ENCODE data around the gene AQR. TPM values are rescaled to one million over a fixed set of nuclear protein-coding genes. Genes with fewer than 3 reads are reported as not detected.
A peak's percentile ranks its signal among the peaks of the same experiment; 100 is the strongest.
"Not testable (repeated sequence)": the region's sequence is repeated elsewhere in the genome, so short reads cannot be mapped to it uniquely, and the experiment has no call there.

AQR gene
- total and polyA plus RNA-seq, 4 experiments from 2014 or later, result 12.9 to 47.6 (median 29.4) TPM

DNA sequence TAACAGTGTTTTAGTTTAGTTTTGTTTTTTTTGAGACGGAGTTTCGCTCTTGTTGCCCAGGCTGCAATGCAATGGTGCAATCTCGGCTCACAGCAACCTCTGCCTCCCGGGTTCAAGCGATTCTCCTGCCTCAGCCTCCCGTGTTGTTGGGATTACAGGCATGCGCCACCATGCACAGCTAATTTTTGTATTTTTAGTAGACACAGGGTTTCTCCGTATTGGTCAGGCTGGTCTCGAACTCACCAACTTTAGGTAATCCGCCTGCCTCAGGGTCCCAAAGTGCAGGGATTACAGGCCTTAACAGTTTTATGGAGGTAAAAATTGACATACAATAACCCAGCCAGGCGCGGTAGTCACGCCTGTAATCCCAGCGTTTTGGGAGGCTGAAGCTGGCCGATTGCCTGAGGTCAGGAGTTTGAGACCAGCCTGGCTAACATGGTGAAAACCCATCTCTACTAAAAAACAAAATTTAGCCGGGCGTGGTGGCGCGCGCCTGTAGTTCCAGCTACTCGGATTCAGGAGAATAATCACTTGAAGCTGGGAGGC lies 629 bp upstream of the AQR start:
- CTCF ChIA-PET (ENCODE audit: partially characterized antibody), result interaction anchor here (0.6 to 3.6 kb wide), 10 partner anchors 9 to 875 kb away, joined by 3 to 76 read pairs (median 4); partner anchors contain the start of genes KATNBL1 and ZNF770
- H3K4me3 Mint-ChIP-seq, result peak overlapping the region; percentile 96 to 100 (median 98)
- H3K9me3 Mint-ChIP-seq; H3K9me3 ChIP-seq (ENCODE audit: control insufficient read depth in 1 of 2, low read length in 2 of 2); DNase-seq; H3K27ac ChIP-seq (ENCODE audit: low read depth, low read length); H3K27me3 Mint-ChIP-seq; intact Hi-C loops (cut with micrococcal nuclease); H3K27me3 ChIP-seq (ENCODE audit: insufficient read depth, low read length); H3K36me3 ChIP-seq (ENCODE audit: insufficient read depth, low read length): not testable (repeated sequence)
- peak overlapping the region in 5 of 7 donors; percentile 93 to 98 (median 97) for H3K27ac Mint-ChIP-seq
- H3K4me3 ChIP-seq (ENCODE audit: low read length in 2 of 2), result peak overlapping the region; percentile 68 to 77
- H3K4me1 ChIP-seq (ENCODE audit: insufficient read depth, low read length), result peaks cover 35% of the 10 kb centered on the region
- POLR2A ChIA-PET (ENCODE audit: partially characterized antibody), result interaction anchor here (0.6 to 2.5 kb wide), 11 partner anchors 11 to 1610 kb away, joined by 3 to 210 read pairs (median 4); partner anchors contain the start of genes AVEN, CDIN1, DPH6 and EMC7
- peaks cover 30 to 45% (median 39%) of the 10 kb centered on the region in 4 donors for H3K4me1 Mint-ChIP-seq
- H3K36me3 Mint-ChIP-seq, result peaks cover 10 to 16% of the 10 kb centered on the region in 2 donors

DNA sequence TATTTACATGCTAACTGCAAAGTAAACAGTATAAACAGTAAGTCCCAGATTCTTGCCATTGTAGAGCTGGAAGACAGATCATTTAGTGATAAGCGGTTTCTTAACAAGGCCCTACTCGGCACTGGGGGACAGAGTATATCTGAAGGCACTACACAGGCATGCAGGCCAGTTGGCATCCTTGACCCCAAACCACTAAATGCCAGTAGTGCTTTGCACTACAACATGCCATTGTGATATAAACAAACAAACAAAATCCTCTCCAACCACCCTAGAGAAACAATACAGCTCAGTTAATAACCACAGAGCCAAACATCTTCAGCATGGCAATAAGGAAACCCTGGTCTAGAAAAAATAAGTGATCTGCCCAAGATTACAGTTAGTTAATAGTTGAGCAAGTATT lies 5.3 kb downstream of the AQR start:
- no peaks in the 10 kb centered on the region for H3K9me3 ChIP-seq (ENCODE audit: control insufficient read depth in 1 of 2, low read length in 2 of 2)
- no peaks in the 10 kb centered on the region for H3K9me3 Mint-ChIP-seq
- H3K4me3 Mint-ChIP-seq, result no peak overlapping the region
- peak overlapping the region in 3 of 7 donors; percentile 4 to 75 (median 31) for H3K27ac Mint-ChIP-seq
- H3K27me3 ChIP-seq (ENCODE audit: insufficient read depth, low read length), result no peaks in the 10 kb centered on the region
- no peak for DNase-seq
- no peaks in the 10 kb centered on the region for H3K27me3 Mint-ChIP-seq
- intact Hi-C loops (cut with micrococcal nuclease), result no loop called here
- no peak overlapping the region for H3K27ac ChIP-seq (ENCODE audit: low read depth, low read length)
- H3K36me3 Mint-ChIP-seq, result peaks cover 30 to 48% of the 10 kb centered on the region in 2 donors
- POLR2A ChIA-PET (ENCODE audit: partially characterized antibody), result interaction anchor here (2.1 kb wide), 1 partner anchor 24 kb away, joined by 5 read pairs; the partner anchor contains the start of gene ZNF770
- H3K4me3 ChIP-seq (ENCODE audit: low read length in 2 of 2), result no peak overlapping the region
- H3K36me3 ChIP-seq (ENCODE audit: insufficient read depth, low read length), result peaks cover 7% of the 10 kb centered on the region
- peaks cover 38 to 58% (median 48%) of the 10 kb centered on the region in 4 donors for H3K4me1 Mint-ChIP-seq
- CTCF ChIA-PET (ENCODE audit: partially characterized antibody), result interaction anchor here (1.4 kb wide), 1 partner anchor 19 kb away, joined by 3 read pairs; no protein-coding TSS in a partner anchor
- peaks cover 30% of the 10 kb centered on the region for H3K4me1 ChIP-seq (ENCODE audit: insufficient read depth, low read length)

DNA sequence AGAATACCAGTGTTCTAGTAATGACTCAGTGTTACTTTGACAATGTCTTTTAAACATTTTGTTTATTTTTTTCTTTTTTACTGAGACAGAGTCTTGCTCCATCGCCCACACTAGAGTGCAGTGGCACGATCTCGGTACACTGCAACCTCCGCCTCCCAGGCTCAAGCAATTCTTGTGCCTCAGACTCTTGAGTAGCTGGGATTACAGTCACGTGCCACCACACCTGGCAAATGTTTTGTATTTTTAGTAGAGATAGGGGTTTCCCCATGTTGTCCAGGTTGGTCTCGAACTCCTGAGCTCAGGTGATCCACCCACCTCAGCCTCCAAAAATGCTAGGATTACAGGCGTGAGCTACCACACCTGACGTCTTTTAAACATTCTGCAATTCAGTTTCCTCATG lies 15.7 kb downstream of the AQR start:
- no peak overlapping the region for H3K27ac ChIP-seq (ENCODE audit: low read depth, low read length)
- POLR2A ChIA-PET (ENCODE audit: partially characterized antibody), result no interaction called here
- Mint-ChIP-seq H3K4me1 (peaks cover 0 to 10% (median 4%) of the 10 kb centered on the region in 4 donors), H3K9me3 (no peaks in the 10 kb centered on the region), H3K27ac (peak overlapping the region in 4 of 7 donors; percentile 3 to 51 (median 25)), H3K27me3 (no peaks in the 10 kb centered on the region), H3K4me3 (no peak overlapping the region), H3K36me3 (peaks cover 18 to 29% of the 10 kb centered on the region in 2 donors)
- H3K4me1 ChIP-seq (ENCODE audit: insufficient read depth, low read length), result no peaks in the 10 kb centered on the region
- H3K27me3 ChIP-seq (ENCODE audit: insufficient read depth, low read length), result no peaks in the 10 kb centered on the region
- no peak for DNase-seq
- H3K36me3 ChIP-seq (ENCODE audit: insufficient read depth, low read length), result peaks cover 13% of the 10 kb centered on the region
- intact Hi-C loops (cut with micrococcal nuclease), result no loop called here
- H3K4me3 ChIP-seq (ENCODE audit: low read length in 2 of 2), result no peak overlapping the region
- CTCF ChIA-PET (ENCODE audit: partially characterized antibody), result no interaction called here
- no peaks in the 10 kb centered on the region for H3K9me3 ChIP-seq (ENCODE audit: control insufficient read depth in 1 of 2, low read length in 2 of 2)

DNA sequence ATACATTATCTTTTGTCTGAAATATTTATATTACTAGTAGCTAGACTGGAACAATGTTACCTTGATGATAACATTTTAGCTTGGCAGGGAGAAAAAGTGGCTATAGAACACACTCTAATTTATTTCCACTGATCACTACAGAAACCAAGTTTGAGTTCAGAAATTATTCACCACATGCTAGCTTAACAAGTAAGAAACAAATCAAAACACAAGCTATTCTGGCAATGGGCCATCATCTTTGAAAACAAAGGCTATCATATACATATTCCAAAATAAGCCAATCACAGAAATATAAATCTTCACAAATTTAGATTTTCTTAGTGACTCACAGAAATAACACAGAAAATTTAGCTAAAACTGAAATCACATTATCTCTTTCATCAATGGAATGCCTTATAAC lies 17.1 kb downstream of the AQR start:
- Mint-ChIP-seq H3K9me3 (no peaks in the 10 kb centered on the region), H3K36me3 (peaks cover 28 to 39% of the 10 kb centered on the region in 2 donors), H3K4me1 (peaks cover 0 to 10% (median 4%) of the 10 kb centered on the region in 4 donors), H3K27ac (no peak overlapping the region), H3K4me3 (no peak overlapping the region), H3K27me3 (no peaks in the 10 kb centered on the region)
- no peak overlapping the region for H3K27ac ChIP-seq (ENCODE audit: low read depth, low read length)
- no peaks in the 10 kb centered on the region for H3K4me1 ChIP-seq (ENCODE audit: insufficient read depth, low read length)
- H3K27me3 ChIP-seq (ENCODE audit: insufficient read depth, low read length), result no peaks in the 10 kb centered on the region
- ChIA-PET POLR2A (ENCODE audit: partially characterized antibody) (interaction anchor here (1.3 kb wide), 1 partner anchor 36 kb away, joined by 4 read pairs; the partner anchor contains the start of gene ZNF770), CTCF (ENCODE audit: partially characterized antibody) (interaction anchor here (0.9 to 1.1 kb wide), 2 partner anchors 14 to 35 kb away, joined by 3 to 4 read pairs; no protein-coding TSS in a partner anchor)
- intact Hi-C loops (cut with micrococcal nuclease), result no loop called here
- H3K4me3 ChIP-seq (ENCODE audit: low read length in 2 of 2), result no peak overlapping the region
- DNase-seq, result no peak
- H3K36me3 ChIP-seq (ENCODE audit: insufficient read depth, low read length), result peaks cover 13% of the 10 kb centered on the region
- H3K9me3 ChIP-seq (ENCODE audit: control insufficient read depth in 1 of 2, low read length in 2 of 2), result no peaks in the 10 kb centered on the region

DNA sequence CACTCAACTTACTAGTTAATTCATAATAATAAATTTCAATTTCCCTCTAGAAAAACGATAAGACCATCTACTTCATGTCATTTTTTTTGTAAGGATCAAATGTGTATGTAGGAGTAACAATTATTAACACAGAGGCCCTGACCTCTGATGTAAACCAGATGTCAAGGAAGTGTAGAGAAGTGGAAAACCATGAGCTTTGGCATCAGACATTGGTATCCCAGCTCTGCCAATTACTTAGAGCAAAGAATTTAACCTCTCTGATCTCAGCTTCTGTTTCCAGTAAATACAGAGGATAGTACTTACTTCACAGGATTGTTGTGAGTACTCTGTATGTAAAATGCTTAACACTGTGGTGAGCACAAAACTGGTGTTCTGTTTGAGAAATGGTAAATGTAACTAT lies 17.5 kb downstream of the AQR start:
- intact Hi-C loops (cut with micrococcal nuclease), result no loop called here
- ChIA-PET CTCF (ENCODE audit: partially characterized antibody) (no interaction called here), POLR2A (ENCODE audit: partially characterized antibody) (no interaction called here)
- Mint-ChIP-seq H3K4me3 (no peak overlapping the region), H3K36me3 (peaks cover 29 to 40% of the 10 kb centered on the region in 2 donors), H3K4me1 (peaks cover 0 to 10% (median 4%) of the 10 kb centered on the region in 4 donors), H3K9me3 (no peaks in the 10 kb centered on the region), H3K27ac (no peak overlapping the region), H3K27me3 (no peaks in the 10 kb centered on the region)
- DNase-seq, result no peak
- Histone ChIP-seq H3K36me3 (ENCODE audit: insufficient read depth, low read length) (peaks cover 13% of the 10 kb centered on the region), H3K9me3 (ENCODE audit: control insufficient read depth in 1 of 2, low read length in 2 of 2) (no peaks in the 10 kb centered on the region), H3K4me3 (ENCODE audit: low read length in 2 of 2) (no peak overlapping the region), H3K27me3 (ENCODE audit: insufficient read depth, low read length) (no peaks in the 10 kb centered on the region), H3K4me1 (ENCODE audit: insufficient read depth, low read length) (no peaks in the 10 kb centered on the region), H3K27ac (ENCODE audit: low read depth, low read length) (no peak overlapping the region)

DNA sequence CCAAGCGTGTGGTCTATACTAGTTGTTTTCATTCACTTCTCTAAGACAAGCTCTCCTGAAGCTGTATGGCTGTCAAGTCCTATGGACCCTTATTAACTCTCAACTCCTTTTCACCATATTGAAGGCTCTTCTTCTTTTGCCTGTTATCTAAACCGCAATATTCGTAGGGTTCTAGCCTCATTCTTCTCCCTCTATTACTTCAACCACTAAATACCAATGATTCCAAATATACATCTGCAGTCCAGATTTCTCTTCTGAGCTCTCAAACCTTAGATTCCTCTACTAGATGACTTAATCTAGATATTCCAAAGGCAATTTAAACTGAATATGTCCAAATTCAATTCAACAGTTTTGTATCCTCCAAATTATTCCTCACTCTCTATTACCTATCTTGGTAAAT lies 24.6 kb downstream of the AQR start:
- peaks cover 27% of the 10 kb centered on the region for H3K36me3 ChIP-seq (ENCODE audit: insufficient read depth, low read length)
- H3K4me3 ChIP-seq (ENCODE audit: low read length in 2 of 2), result no peak overlapping the region
- ChIA-PET POLR2A (ENCODE audit: partially characterized antibody) (interaction anchor here (1.8 kb wide), 1 partner anchor 43 kb away, joined by 5 read pairs; the partner anchor contains the start of gene ZNF770), CTCF (ENCODE audit: partially characterized antibody) (interaction anchor here (1.2 to 1.8 kb wide), 2 partner anchors 24 to 25 kb away, joined by 4 read pairs; partner anchors contain the start of gene AQR)
- no peaks in the 10 kb centered on the region for H3K9me3 Mint-ChIP-seq
- intact Hi-C loops (cut with micrococcal nuclease), result no loop called here
- peak overlapping the region in 2 of 7 donors; percentile 13 to 15 for H3K27ac Mint-ChIP-seq
- H3K9me3 ChIP-seq (ENCODE audit: control insufficient read depth in 1 of 2, low read length in 2 of 2), result no peaks in the 10 kb centered on the region
- H3K4me1 Mint-ChIP-seq, result peaks cover 0 to 6% (median under 1%) of the 10 kb centered on the region in 4 donors
- H3K36me3 Mint-ChIP-seq, result peaks cover 40 to 58% of the 10 kb centered on the region in 2 donors
- H3K27me3 ChIP-seq (ENCODE audit: insufficient read depth, low read length), result no peaks in the 10 kb centered on the region
- no peak overlapping the region for H3K4me3 Mint-ChIP-seq
- no peak for DNase-seq
- H3K4me1 ChIP-seq (ENCODE audit: insufficient read depth, low read length), result no peaks in the 10 kb centered on the region
- H3K27me3 Mint-ChIP-seq, result no peaks in the 10 kb centered on the region
- H3K27ac ChIP-seq (ENCODE audit: low read depth, low read length), result no peak overlapping the region

DNA sequence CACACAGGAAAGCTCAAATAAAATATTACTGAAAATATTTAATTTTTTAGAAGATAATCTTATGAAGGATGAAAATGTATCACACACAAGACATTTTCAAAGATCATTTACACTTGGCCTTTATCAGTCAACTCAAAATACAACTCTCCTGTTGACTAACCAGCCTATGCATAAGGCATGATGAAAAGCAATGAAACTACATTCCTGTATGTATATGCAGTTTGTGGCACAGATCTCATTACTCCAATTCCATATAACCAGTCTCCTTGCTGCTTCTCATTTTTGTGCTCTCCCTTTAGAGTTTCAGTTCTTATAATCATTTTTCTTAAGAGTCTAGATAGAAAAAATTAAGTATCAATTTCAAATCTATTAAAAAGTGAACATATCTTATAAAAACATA lies 25.8 kb downstream of the AQR start:
- Histone ChIP-seq H3K27me3 (ENCODE audit: insufficient read depth, low read length) (no peaks in the 10 kb centered on the region), H3K36me3 (ENCODE audit: insufficient read depth, low read length) (peaks cover 31% of the 10 kb centered on the region), H3K4me1 (ENCODE audit: insufficient read depth, low read length) (no peaks in the 10 kb centered on the region), H3K27ac (ENCODE audit: low read depth, low read length) (no peak overlapping the region), H3K9me3 (ENCODE audit: control insufficient read depth in 1 of 2, low read length in 2 of 2) (no peaks in the 10 kb centered on the region), H3K4me3 (ENCODE audit: low read length in 2 of 2) (no peak overlapping the region)
- no peak overlapping the region for H3K4me3 Mint-ChIP-seq
- peak overlapping the region in 1 of 7 donors; percentile 62 for H3K27ac Mint-ChIP-seq
- no peaks in the 10 kb centered on the region for H3K9me3 Mint-ChIP-seq
- intact Hi-C loops (cut with micrococcal nuclease), result no loop called here
- no peak for DNase-seq
- ChIA-PET POLR2A (ENCODE audit: partially characterized antibody) (interaction anchor here (1.8 kb wide), 1 partner anchor 44 kb away, joined by 5 read pairs; the partner anchor contains the start of gene ZNF770), CTCF (ENCODE audit: partially characterized antibody) (interaction anchor here (1.3 kb wide), 1 partner anchor 23 kb away, joined by 4 read pairs; no protein-coding TSS in a partner anchor)
- peaks cover 47 to 67% of the 10 kb centered on the region in 2 donors for H3K36me3 Mint-ChIP-seq
- H3K27me3 Mint-ChIP-seq, result no peaks in the 10 kb centered on the region
- peaks cover 0 to 6% (median under 1%) of the 10 kb centered on the region in 4 donors for H3K4me1 Mint-ChIP-seq

All from CD4-positive, alpha-beta memory T cell (primary cell).